IMR-90 (cell line): ENCODE data around the gene GGCT. TPM values are rescaled to one million over a fixed set of nuclear protein-coding genes. Genes with fewer than 3 reads are reported as not detected.

ENCODE experiments used
- ATAC-seq: fragments of 200-7000 bp; cut with Tn5 transposase; 2 replicates; pipeline ENCODE4 v1.9.1; 2020; ENCODE audit warnings: low read depth, mild to moderate bottlenecking, moderate library complexity
- BruUV-seq: library from RNA; stranded (reverse); fragments of 400-500 nt; replicated peaks from 2 replicates; lab custom pipeline; 2021; lab: Mats Ljungman, UMichigan
- CTCF ChIA-PET: fragments of 300-600 bp; formaldehyde crosslinking; extraction: SDS; loops from one replicate; lab custom pipeline; 2021; ENCODE audit warnings: antibody characterized with exemption; lab: Yijun Ruan, JAX
- POLR2A ChIA-PET: fragments of 300-600 bp; sonication (Branson Sonifier 250); formaldehyde crosslinking; loops from one replicate; lab custom pipeline; 2022; ENCODE audit warnings: antibody characterized with exemption; ENCODE audit not compliant: unreplicated experiment; lab: Charles Lee
- DNase-seq: peaks from one replicate; pipeline ENCODE4 v3.0.0; 2013
- H2AFZ ChIP-seq: replicated peaks from 2 replicates; pipeline ENCODE3; 2013; ENCODE audit warnings: low read length, mild to moderate bottlenecking; ENCODE audit not compliant: poor library complexity
- H2AK5ac ChIP-seq: 2 replicates; pipeline ENCODE4 v1.6.1; 2013; ENCODE audit warnings: low read depth, low read length, inconsistent platforms
- H2AK9ac ChIP-seq: replicated peaks from 2 replicates; pipeline ENCODE3; 2013; ENCODE audit warnings: mild to moderate bottlenecking, low read depth, low read length, moderate library complexity; ENCODE audit not compliant: poor library complexity
- H2BK120ac ChIP-seq: 2 replicates; pipeline ENCODE4 v1.6.1; 2013; ENCODE audit warnings: low read depth, low read length, inconsistent platforms
- H2BK15ac ChIP-seq: 3 replicates; pipeline ENCODE4 v1.6.1; 2013; ENCODE audit warnings: low read depth, low read length, inconsistent platforms
- H2BK20ac ChIP-seq: 2 replicates; pipeline ENCODE4 v1.6.1; 2013; ENCODE audit warnings: low read depth, mild to moderate bottlenecking, inconsistent platforms, low read length, moderate library complexity
- H2BK5ac ChIP-seq: 2 replicates; pipeline ENCODE4 v1.6.1; 2013; ENCODE audit warnings: mild to moderate bottlenecking, low read depth, low read length, inconsistent platforms; ENCODE audit not compliant: poor library complexity, severe bottlenecking
- H3K14ac ChIP-seq: replicated peaks from 2 replicates; pipeline ENCODE4 v1.6.1; 2013; ENCODE audit warnings: low read depth, low read length, inconsistent platforms
- H3K18ac ChIP-seq: 2 replicates; pipeline ENCODE4 v1.6.1; 2013; ENCODE audit warnings: low read depth, low read length, control low read depth
- H3K23ac ChIP-seq: 2 replicates; pipeline ENCODE4 v1.6.1; 2013; ENCODE audit warnings: low read depth, low read length, inconsistent platforms
- H3K27ac ChIP-seq: 2 replicates; pipeline ENCODE4 v1.5.1; 2013; ENCODE audit warnings: mild to moderate bottlenecking, control low read depth, low read length; ENCODE audit not compliant: insufficient read depth
- H3K27me3 ChIP-seq: 2 replicates; pipeline ENCODE4 v1.6.1; 2013; ENCODE audit warnings: low read length; ENCODE audit not compliant: control insufficient read depth, insufficient read depth
- H3K36me3 ChIP-seq: 2 replicates; pipeline ENCODE4 v1.6.1; 2013; ENCODE audit warnings: low read length, mixed read lengths; ENCODE audit not compliant: control insufficient read depth, insufficient read depth
- H3K4ac ChIP-seq: 2 replicates; pipeline ENCODE4 v1.6.1; 2013; ENCODE audit warnings: low read depth, low read length, inconsistent platforms
- H3K4me1 ChIP-seq: 2 replicates; pipeline ENCODE4 v1.6.1; 2013; ENCODE audit warnings: low read length, mixed read lengths; ENCODE audit not compliant: control insufficient read depth, insufficient read depth
- H3K4me2 ChIP-seq: 2 replicates; pipeline ENCODE4 v1.6.1; 2013; ENCODE audit warnings: low read depth, mild to moderate bottlenecking, control low read depth, low read length, moderate library complexity
- H3K4me3 ChIP-seq: 2 replicates; pipeline ENCODE4 v1.5.1; 2013; ENCODE audit warnings: low read depth, mild to moderate bottlenecking, control low read depth, low read length, moderate library complexity; ENCODE audit not compliant: insufficient read depth
- H3K56ac ChIP-seq: 2 replicates; pipeline ENCODE4 v1.6.1; 2013; ENCODE audit warnings: low read length, inconsistent platforms; ENCODE audit not compliant: insufficient read depth; ENCODE audit errors: extremely low read depth
- H3K79me1 ChIP-seq, 2 experiments: 2 replicates each; pipeline ENCODE4 v1.6.1; 2013; ENCODE audit warnings: low read length in 2 of 2, inconsistent platforms in 1 of 2, low read depth in 1 of 2
- H3K9ac ChIP-seq: 2 replicates; pipeline ENCODE4 v1.6.1; 2013; ENCODE audit warnings: low read depth, low read length, control low read depth
- H3K9me1 ChIP-seq: 2 replicates; pipeline ENCODE4 v1.6.1; 2013; ENCODE audit warnings: low read length, inconsistent platforms; ENCODE audit not compliant: insufficient read depth
- H3K9me3 ChIP-seq: 2 replicates; pipeline ENCODE4 v1.6.1; 2013; ENCODE audit warnings: low read length; ENCODE audit not compliant: control insufficient read depth, insufficient read depth
- H4K20me1 ChIP-seq: 2 replicates; pipeline ENCODE4 v1.6.1; 2013; ENCODE audit warnings: low read length, inconsistent platforms; ENCODE audit not compliant: insufficient read depth
- H4K5ac ChIP-seq: 2 replicates; pipeline ENCODE4 v1.6.1; 2013; ENCODE audit warnings: mild to moderate bottlenecking, low read depth, low read length, control low read depth
- H4K8ac ChIP-seq, 2 experiments: 2 replicates each; pipeline ENCODE4 v1.6.1; 2013; ENCODE audit warnings: low read depth in 2 of 2, low read length in 2 of 2, control low read depth in 1 of 2, inconsistent platforms in 1 of 2
- H4K91ac ChIP-seq: 2 replicates; pipeline ENCODE4 v1.6.1; 2013; ENCODE audit warnings: low read depth, low read length, inconsistent platforms; ENCODE audit not compliant: insufficient read depth
- CTCF ChIP-seq: conservative IDR thresholded peaks from 2 replicates; pipeline ENCODE4 v1.5.1; 2012; ENCODE audit warnings: mild to moderate bottlenecking, low read depth, low read length, improper control_type of control experiment
- MAFK ChIP-seq: IDR thresholded peaks from 2 replicates; pipeline ENCODE4 v1.6.1; 2012; ENCODE audit warnings: low read depth, low read length, improper control_type of control experiment
- MAZ ChIP-seq: IDR thresholded peaks from 2 replicates; pipeline ENCODE4 v1.6.1; 2012; ENCODE audit warnings: low read depth, mild to moderate bottlenecking, low read length, improper control_type of control experiment, moderate library complexity, borderline replicate concordance
- MXI1 ChIP-seq: IDR thresholded peaks from 2 replicates; pipeline ENCODE4 v1.6.1; 2012; ENCODE audit warnings: low read depth, mild to moderate bottlenecking, low read length, moderate library complexity, borderline replicate concordance
- WGBS, 2 experiments: methylation state at CpG; one replicate each; pipeline versions ENCODE4 v1.1.5 to v1.1.7; 2013; ENCODE audit warnings: missing lambda C conversion rate in 2 of 2; ENCODE audit not compliant: insufficient read length in 1 of 2; ENCODE audit errors: extremely low coverage in 2 of 2; 5-methylcytosine and 5-hydroxymethylcytosine counted together
- dilution Hi-C: fragments of 300-500 bp; cut with HindIII; formaldehyde crosslinking; loops from one replicate; pipeline ENCODE4 v1.14.3; 2018; ENCODE audit warnings: low sequenced_read_pairs; ENCODE audit not compliant: unreplicated experiment
- in situ Hi-C: fragments of 300-500 bp; cut with MboI; formaldehyde crosslinking; loops from 3 replicates; pipeline ENCODE4 v1.14.3; 2019; ENCODE audit warnings: low sequenced_read_pairs, inconsistent platforms, mixed read lengths
- intact Hi-C: fragments of 100-400 bp; cut with micrococcal nuclease; formaldehyde crosslinking; loops from 2 replicates; pipeline ENCODE4 v1.10.0; 2022
- polyA plus RNA-seq, 3 experiments: library from polyadenylated mRNA; depleted of rRNA; stranded (reverse); fragments of >200 nt; gene quantifications; 2 replicates each; pipeline ENCODE4 v1.2.3, GENCODE V29; 2012; ENCODE audit warnings: low replicate concordance in 1 of 3
- total RNA-seq: library from RNA; depleted of rRNA; stranded (reverse); fragments of >200 nt; gene quantifications from 2 replicates; pipeline ENCODE4 v1.2.3, GENCODE V29; 2012

GGCT gene
- total and polyA plus RNA-seq, 2 of the 4 experiments (the other 2 are of a cell fraction) = 12.0 to 18.6 TPM

- H3K4me3 ChIP-seq = no peak overlapping the region
- H3K36me3 ChIP-seq = no peaks in the 10 kb centered on the region
- ChIA-PET CTCF (no interaction called here), POLR2A (no interaction called here)
- no peak overlapping the region for H3K23ac ChIP-seq
- intact Hi-C loops (no loop called here), dilution Hi-C loops (no loop called here), in situ Hi-C loops (no loop called here)
- no peak for TF ChIP-seq MAZ
- TF ChIP-seq CTCF = no peak
- no peak for TF ChIP-seq MAFK
- no peak for TF ChIP-seq MXI1
- H2AK5ac ChIP-seq = no peak overlapping the region
- H2BK120ac ChIP-seq = no peak overlapping the region
- peaks cover 32% of the 10 kb centered on the region for H3K4me1 ChIP-seq
- no peak overlapping the region for H3K14ac ChIP-seq
- no peak overlapping the region for H2AK9ac ChIP-seq
- H3K79me1 ChIP-seq = peaks cover 13 to 74% of the 10 kb centered on the region in 2 experiments
- ATAC-seq (no peak), DNase-seq (no peak)
- WGBS, 2 experiments = no CpG with 5 or more reads among the region's 1 CpG
- BruUV-seq = no TSS peak
- H4K5ac ChIP-seq = no peak overlapping the region
- H3K9me3 ChIP-seq = no peaks in the 10 kb centered on the region
- no peak overlapping the region for H3K4me2 ChIP-seq
- H2BK20ac ChIP-seq = no peak overlapping the region
- no peak overlapping the region for H3K4ac ChIP-seq
- H2BK15ac ChIP-seq = no peak overlapping the region
- peaks cover 19% of the 10 kb centered on the region for H3K9me1 ChIP-seq
- H3K27ac ChIP-seq = no peak overlapping the region
- H4K20me1 ChIP-seq = peaks cover 9% of the 10 kb centered on the region
- H2AFZ ChIP-seq = no peak overlapping the region
- H3K27me3 ChIP-seq = no peaks in the 10 kb centered on the region
- no peak overlapping the region for H3K18ac ChIP-seq
- no peak overlapping the region for H3K9ac ChIP-seq
- no peak overlapping the region for H4K8ac ChIP-seq
- no peak overlapping the region for H2BK5ac ChIP-seq
- H3K56ac ChIP-seq = no peak overlapping the region
- H4K91ac ChIP-seq = no peak overlapping the region
Measured at GRCh38 chr7:30473903-30474302, 30.7 kb downstream of the GGCT start.
